Trophoblast cell (in vitro differentiated cells and primary cell): Measurements from ENCODE around the gene BAIAP2L1.

Experiments
- DNase-seq, 2 donors: peaks; one replicate each; pipeline ENCODE4 v3.0.0-alpha.2; 2016
- H2AFZ ChIP-seq: 2 replicates; pipeline ENCODE4 v1.6.1; 2013; ENCODE audit warnings: low read length, moderate library complexity, mild to moderate bottlenecking; ENCODE audit not compliant: insufficient read depth, poor library complexity
- H2AK5ac ChIP-seq: 2 replicates; pipeline ENCODE4 v1.6.1; 2013; ENCODE audit warnings: mild to moderate bottlenecking, low read length
- H2BK120ac ChIP-seq: 2 replicates; pipeline ENCODE4 v1.6.1; 2013; ENCODE audit warnings: low read length, mild to moderate bottlenecking, moderate library complexity; ENCODE audit not compliant: insufficient read depth, poor library complexity
- H2BK12ac ChIP-seq: 2 replicates; pipeline ENCODE4 v1.6.1; 2013; ENCODE audit warnings: mild to moderate bottlenecking, low read length, moderate library complexity
- H2BK5ac ChIP-seq: 2 replicates; pipeline ENCODE4 v1.6.1; 2013; ENCODE audit warnings: low read length, low read depth, moderate library complexity, mild to moderate bottlenecking; ENCODE audit not compliant: poor library complexity
- H3K14ac ChIP-seq: 2 replicates; pipeline ENCODE4 v1.6.1; 2013; ENCODE audit warnings: mild to moderate bottlenecking, low read length
- H3K18ac ChIP-seq: 2 replicates; pipeline ENCODE4 v1.6.1; 2013; ENCODE audit warnings: mild to moderate bottlenecking, low read length
- H3K23ac ChIP-seq: 2 replicates; pipeline ENCODE4 v1.6.1; 2013; ENCODE audit warnings: low read length
- H3K27ac ChIP-seq: 2 replicates; pipeline ENCODE4 v1.5.1; 2013; ENCODE audit warnings: low read depth, mild to moderate bottlenecking, inconsistent platforms, low read length, moderate library complexity
- H3K27me3 ChIP-seq: 2 replicates; pipeline ENCODE4 v1.6.1; 2013; ENCODE audit warnings: inconsistent platforms, mild to moderate bottlenecking, low read length, moderate library complexity; ENCODE audit not compliant: insufficient read depth
- H3K36me3 ChIP-seq, 2 experiments: 1 replicate in 1 of 2; 2 replicates in 1 of 2; pipeline ENCODE4 v1.6.1; 2013; ENCODE audit warnings: low read length in 2 of 2, mild to moderate bottlenecking in 2 of 2, moderate library complexity in 1 of 2; ENCODE audit not compliant: insufficient read depth in 2 of 2, control insufficient read depth in 1 of 2
- H3K4ac ChIP-seq: 2 replicates; pipeline ENCODE4 v1.6.1; 2013; ENCODE audit warnings: low read depth, mild to moderate bottlenecking, low read length, moderate library complexity
- H3K4me1 ChIP-seq, 2 experiments: 1 replicate in 1 of 2; 2 replicates in 1 of 2; pipeline ENCODE4 v1.6.1; 2013; ENCODE audit warnings: low read length in 2 of 2, mild to moderate bottlenecking in 2 of 2, moderate library complexity in 1 of 2; ENCODE audit not compliant: insufficient read depth in 2 of 2, control insufficient read depth in 1 of 2
- H3K4me2 ChIP-seq: 2 replicates; pipeline ENCODE4 v1.6.1; 2013; ENCODE audit warnings: inconsistent platforms, mild to moderate bottlenecking, low read length, moderate library complexity
- H3K4me3 ChIP-seq: 2 replicates; pipeline ENCODE4 v1.5.1; 2013; ENCODE audit warnings: mild to moderate bottlenecking, low read depth, low read length, inconsistent platforms
- H3K79me1 ChIP-seq: one replicate; pipeline ENCODE4 v1.6.1; 2013; ENCODE audit warnings: low read length
- H3K79me2 ChIP-seq: 2 replicates; pipeline ENCODE4 v1.6.1; 2013; ENCODE audit warnings: low read length, mild to moderate bottlenecking; ENCODE audit not compliant: control insufficient read depth, insufficient read depth, poor library complexity
- H3K9ac ChIP-seq: 2 replicates; pipeline ENCODE4 v1.6.1; 2013; ENCODE audit warnings: mild to moderate bottlenecking, low read length
- H3K9me3 ChIP-seq: 2 replicates; pipeline ENCODE4 v1.6.1; 2013; ENCODE audit warnings: low read depth, mild to moderate bottlenecking, control low read depth, inconsistent platforms, low read length; ENCODE audit not compliant: insufficient read depth
- H4K12ac ChIP-seq: 2 replicates; pipeline ENCODE4 v1.6.1; 2013; ENCODE audit warnings: low read depth, mild to moderate bottlenecking, low read length, moderate library complexity
- H4K8ac ChIP-seq: 2 replicates; pipeline ENCODE4 v1.6.1; 2013; ENCODE audit warnings: low read depth, mild to moderate bottlenecking, low read length, moderate library complexity
- H4K91ac ChIP-seq: one replicate; pipeline ENCODE4 v1.6.1; 2013; ENCODE audit warnings: low read depth, mild to moderate bottlenecking, low read length, moderate library complexity
- WGBS: extraction: QIAGEN DNeasy Blood & Tissue Kit; methylation state at CpG from one replicate; pipeline ENCODE4 v1.1.7; 2013; ENCODE audit warnings: missing lambda C conversion rate; ENCODE audit not compliant: insufficient read length, insufficient coverage; ENCODE audit errors: extremely low coverage; 5-methylcytosine and 5-hydroxymethylcytosine counted together

BAIAP2L1 gene

DNA sequence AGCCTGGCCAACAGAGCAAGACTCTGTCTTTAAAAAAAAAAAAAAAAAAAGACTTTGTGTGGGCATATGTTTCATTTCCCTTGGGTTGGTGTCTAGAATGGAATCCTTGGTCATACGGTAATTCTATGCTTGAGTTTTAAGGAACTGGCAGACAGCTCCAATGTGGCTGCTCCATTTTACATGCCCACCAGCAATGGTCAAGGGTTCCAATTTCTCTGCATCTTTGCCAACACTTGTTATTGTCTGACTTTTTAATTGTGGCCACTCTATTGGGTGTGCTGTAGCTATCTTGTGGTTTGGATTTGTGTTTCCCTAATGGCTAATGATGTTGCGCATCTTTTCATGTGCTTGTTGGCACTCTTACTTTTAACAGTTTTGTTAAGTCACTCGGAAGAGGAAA, 61.8 kb downstream of the BAIAP2L1 start:
- no peak overlapping the region for H3K4me3 ChIP-seq
- H2BK5ac ChIP-seq, result no peak overlapping the region
- peaks cover 4 to 7% of the 10 kb centered on the region in 2 experiments for H3K36me3 ChIP-seq
- H3K9ac ChIP-seq, result no peak overlapping the region
- H2AFZ ChIP-seq, result no peak overlapping the region
- no peaks in the 10 kb centered on the region for H3K79me2 ChIP-seq
- no peak overlapping the region for H2BK12ac ChIP-seq
- no peak overlapping the region for H3K4ac ChIP-seq
- H3K9me3 ChIP-seq, result peaks cover 3% of the 10 kb centered on the region
- H3K4me2 ChIP-seq, result no peak overlapping the region
- no peak overlapping the region for H4K8ac ChIP-seq
- H2BK120ac ChIP-seq, result no peak overlapping the region
- H3K79me1 ChIP-seq, result no peaks in the 10 kb centered on the region
- H4K91ac ChIP-seq, result no peak overlapping the region
- H3K14ac ChIP-seq, result no peak overlapping the region
- WGBS, result no CpG with 5 or more reads among the region's 3 CpGs
- H3K18ac ChIP-seq, result no peak overlapping the region
- no peak overlapping the region for H4K12ac ChIP-seq
- no peak overlapping the region for H2AK5ac ChIP-seq
- no peak for DNase-seq
- no peak overlapping the region for H3K27ac ChIP-seq
- no peaks in the 10 kb centered on the region for H3K4me1 ChIP-seq
- no peak overlapping the region for H3K23ac ChIP-seq
- no peaks in the 10 kb centered on the region for H3K27me3 ChIP-seq

DNA sequence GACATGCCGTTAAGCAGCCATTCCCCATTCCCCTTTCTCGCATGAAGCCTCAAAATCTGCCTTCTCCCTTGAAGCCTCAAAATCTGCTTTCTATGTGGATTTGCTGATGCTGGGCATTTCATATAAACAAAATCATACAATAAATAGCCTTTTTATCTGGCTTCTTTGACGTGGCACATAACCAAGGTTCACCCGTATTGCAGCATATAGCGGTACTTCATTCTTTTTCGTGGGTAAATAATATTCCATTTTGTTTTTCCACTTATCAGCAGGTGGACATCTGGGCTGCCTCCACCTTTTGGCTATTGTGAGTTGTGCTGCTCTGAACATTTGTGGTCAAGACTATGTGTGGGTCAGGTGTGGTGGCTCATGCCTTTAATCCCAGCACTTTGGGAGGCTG, 62.4 kb downstream of the BAIAP2L1 start:
- no peak overlapping the region for H3K4me3 ChIP-seq
- peaks cover 3% of the 10 kb centered on the region for H3K9me3 ChIP-seq
- no peak overlapping the region for H3K18ac ChIP-seq
- H3K36me3 ChIP-seq, result peaks cover 3 to 7% of the 10 kb centered on the region in 2 experiments
- H4K8ac ChIP-seq, result no peak overlapping the region
- H3K14ac ChIP-seq, result no peak overlapping the region
- no peak overlapping the region for H2BK120ac ChIP-seq
- no peaks in the 10 kb centered on the region for H3K4me1 ChIP-seq
- no CpG with 5 or more reads among the region's 6 CpGs for WGBS
- no peaks in the 10 kb centered on the region for H3K79me2 ChIP-seq
- no peak overlapping the region for H2BK5ac ChIP-seq
- no peak overlapping the region for H4K91ac ChIP-seq
- H2AFZ ChIP-seq, result no peak overlapping the region
- no peak overlapping the region for H2AK5ac ChIP-seq
- no peak overlapping the region for H3K4ac ChIP-seq
- H3K27ac ChIP-seq, result no peak overlapping the region
- no peak overlapping the region for H2BK12ac ChIP-seq
- H3K79me1 ChIP-seq, result no peaks in the 10 kb centered on the region
- no peak for DNase-seq
- no peak overlapping the region for H3K9ac ChIP-seq
- H4K12ac ChIP-seq, result no peak overlapping the region
- no peaks in the 10 kb centered on the region for H3K27me3 ChIP-seq
- H3K23ac ChIP-seq, result no peak overlapping the region
- no peak overlapping the region for H3K4me2 ChIP-seq

DNA sequence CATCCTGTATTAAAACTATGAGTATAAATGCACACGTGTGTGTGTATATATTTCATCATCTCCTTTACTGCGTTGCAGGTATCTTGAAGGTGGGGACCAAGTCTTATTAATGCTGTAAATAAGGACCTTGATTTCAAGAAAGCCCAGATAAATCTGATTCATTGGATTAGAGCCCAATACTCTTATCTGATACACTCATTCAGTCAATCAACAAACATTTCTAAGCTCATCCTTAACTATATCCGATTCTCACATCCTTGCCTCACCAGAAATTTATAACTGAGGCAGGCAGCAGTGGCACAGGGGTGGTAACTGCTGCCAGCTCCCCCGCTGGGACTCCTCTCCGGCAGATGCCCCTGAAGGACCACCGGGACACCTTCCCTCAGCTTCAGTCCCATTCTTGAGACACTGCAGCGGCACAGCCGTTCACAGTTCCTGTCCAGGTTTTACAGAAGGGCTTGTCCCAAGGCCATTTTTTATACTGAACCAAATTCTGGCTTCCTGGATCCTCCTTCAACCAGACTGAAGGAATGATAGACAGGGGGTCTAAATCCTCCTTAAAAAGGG, 65.4 kb downstream of the BAIAP2L1 start:
- Histone ChIP-seq H3K4me2 (no peak overlapping the region), H2BK12ac (no peak overlapping the region), H4K91ac (no peak overlapping the region), H3K4ac (no peak overlapping the region), H3K14ac (no peak overlapping the region), H3K79me1 (no peaks in the 10 kb centered on the region), H2AK5ac (no peak overlapping the region), H3K4me3 (no peak overlapping the region), H2BK120ac (no peak overlapping the region), H2AFZ (no peak overlapping the region), H4K8ac (no peak overlapping the region), H3K4me1 (peaks cover 0 to 3% of the 10 kb centered on the region in 2 experiments), H3K79me2 (no peaks in the 10 kb centered on the region), H3K18ac (no peak overlapping the region), H3K36me3 (peaks cover 10% of the 10 kb centered on the region in 2 experiments), H3K9me3 (peaks cover 8% of the 10 kb centered on the region), H3K23ac (no peak overlapping the region), H3K27me3 (no peaks in the 10 kb centered on the region), H3K9ac (no peak overlapping the region), H2BK5ac (no peak overlapping the region), H3K27ac (no peak overlapping the region), H4K12ac (no peak overlapping the region)
- no CpG with 5 or more reads among the region's 8 CpGs for WGBS
- no peak for DNase-seq

DNA sequence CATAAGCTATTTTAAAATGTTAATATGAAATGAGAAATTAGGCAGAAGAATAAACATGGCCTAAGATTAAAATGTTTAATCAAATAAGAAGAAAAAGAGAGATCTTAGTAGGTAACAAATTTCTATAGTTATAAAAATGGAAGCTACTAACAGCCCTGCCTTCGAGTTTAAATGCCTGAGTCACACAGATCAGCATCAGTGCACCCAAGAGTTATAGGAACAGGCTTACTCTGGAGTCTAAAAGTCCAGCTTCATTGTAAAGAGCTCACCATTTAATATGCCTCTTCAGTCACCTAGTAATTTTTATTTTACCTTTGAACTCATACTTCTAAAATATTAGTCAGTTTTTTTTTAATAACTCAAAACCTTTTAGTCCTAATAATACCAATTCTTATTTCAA, 66.8 kb downstream of the BAIAP2L1 start:
- Histone ChIP-seq H4K12ac (no peak overlapping the region), H2BK120ac (no peak overlapping the region), H3K4me3 (no peak overlapping the region), H2AK5ac (no peak overlapping the region), H4K8ac (no peak overlapping the region), H3K4ac (no peak overlapping the region), H3K79me2 (no peaks in the 10 kb centered on the region), H3K18ac (no peak overlapping the region), H3K4me1 (peaks cover 6% of the 10 kb centered on the region in 2 experiments), H3K9ac (no peak overlapping the region), H3K36me3 (peaks cover 4 to 8% of the 10 kb centered on the region in 2 experiments), H4K91ac (no peak overlapping the region), H2AFZ (no peak overlapping the region), H3K9me3 (peaks cover 5% of the 10 kb centered on the region), H2BK12ac (no peak overlapping the region), H3K14ac (no peak overlapping the region), H3K27ac (no peak overlapping the region), H3K79me1 (peaks cover 5% of the 10 kb centered on the region), H3K4me2 (no peak overlapping the region), H3K23ac (no peak overlapping the region), H3K27me3 (no peaks in the 10 kb centered on the region), H2BK5ac (no peak overlapping the region)
- no CpG with 5 or more reads among the region's 1 CpG for WGBS
- no peak for DNase-seq
